ENCODE measurements around the gene JDP2. TPM values are rescaled to one million over a fixed set of nuclear protein-coding genes. Genes with fewer than 3 reads are reported as not detected.

The JDP2 gene
- total RNA-seq, 4 donors from 2014 or later: 59.7 to 141 (median 78.4) TPM

- TF ChIP-seq CTCF (IDR thresholded peaks at IDR 0.05): no peak
- no peak for ATAC-seq (ENCODE audit: low FRiP score)
- DNase-seq (ENCODE audit: low spot score): no peak
Measured at GRCh38 chr14:75434890-75435248, 7.0 kb downstream of the JDP2 start.

- ATAC-seq (ENCODE audit: low FRiP score) (no peak), DNase-seq (ENCODE audit: low spot score) (no peak)
- no peak for TF ChIP-seq CTCF (IDR thresholded peaks at IDR 0.05)
Measured at GRCh38 chr14:75435473-75435872, 7.7 kb downstream of the JDP2 start.

- ATAC-seq (ENCODE audit: low FRiP score): no peak
Measured at GRCh38 chr14:75437201-75438143, 9.7 kb downstream of the JDP2 start.

GRCh38 chr14:75438486-75439080, 10.8 kb downstream of the JDP2 start:
- TF ChIP-seq CTCF (IDR thresholded peaks at IDR 0.05): no peak
- ATAC-seq (ENCODE audit: low FRiP score) (no peak), DNase-seq (ENCODE audit: low spot score) (no peak)

More at GRCh38 chr14:75437201-75438143, 9.7 kb downstream of the JDP2 start:
- no peak for DNase-seq (ENCODE audit: low spot score)
- no peak for TF ChIP-seq CTCF (IDR thresholded peaks at IDR 0.05)

GRCh38 chr14:75439989-75440388, 12.2 kb downstream of the JDP2 start:
- TF ChIP-seq CTCF (IDR thresholded peaks at IDR 0.05): no peak
- no peak for DNase-seq (ENCODE audit: low spot score)
- no peak for ATAC-seq (ENCODE audit: low FRiP score)

- no peak for DNase-seq (ENCODE audit: low spot score)
- TF ChIP-seq CTCF (IDR thresholded peaks at IDR 0.05): no peak
- ATAC-seq (ENCODE audit: low FRiP score): peak; percentile 63
Measured at GRCh38 chr14:75440733-75441477, 13.1 kb downstream of the JDP2 start.
